C4-2B (cell line): ENCODE results near the gene TPI1.

ENCODE experiments used
- H3K27ac ChIP-seq: fragments of 450-650 bp; 2 replicates; pipeline ENCODE4 v1.5.1; 2017
- CTCF ChIP-seq: fragments of 450-650 bp; conservative IDR thresholded peaks from 2 replicates; pipeline ENCODE4 v1.5.1; 2017; ENCODE audit warnings: mild to moderate bottlenecking
- ZFX ChIP-seq: fragments of 450-650 bp; IDR thresholded peaks from 2 replicates; pipeline ENCODE4 v1.6.1; 2017

TPI1 gene

GRCh38 chr12:6830286-6830890, 36.9 kb upstream of the TPI1 start:
- no peak for TF ChIP-seq ZFX
- TF ChIP-seq CTCF = no peak
- H3K27ac ChIP-seq = no peak overlapping the region

- TF ChIP-seq ZFX (no peak), CTCF (no peak)
- H3K27ac ChIP-seq = no peak overlapping the region
Measured at GRCh38 chr12:6830999-6831398, 36.3 kb upstream of the TPI1 start.

GRCh38 chr12:6831450-6831995, 35.8 kb upstream of the TPI1 start:
- TF ChIP-seq CTCF (no peak), ZFX (no peak)
- no peak overlapping the region for H3K27ac ChIP-seq

- TF ChIP-seq CTCF = no peak
- TF ChIP-seq ZFX = no peak
- H3K27ac ChIP-seq = no peak overlapping the region
Measured at GRCh38 chr12:6832125-6832524, 35.2 kb upstream of the TPI1 start.

- no peak for TF ChIP-seq CTCF
- TF ChIP-seq ZFX = no peak
- H3K27ac ChIP-seq = no peak overlapping the region
Measured at GRCh38 chr12:6833189-6833890, 34.0 kb upstream of the TPI1 start.

- TF ChIP-seq CTCF (no peak), ZFX (no peak)
- no peak overlapping the region for H3K27ac ChIP-seq
Measured at GRCh38 chr12:6834254-6834653, 33.1 kb upstream of the TPI1 start.

GRCh38 chr12:6834873-6835272, 32.5 kb upstream of the TPI1 start:
- TF ChIP-seq ZFX = no peak
- TF ChIP-seq CTCF = no peak
- no peak overlapping the region for H3K27ac ChIP-seq
